ENCODE data around the gene LPCAT3.

The LPCAT3 gene

DNA sequence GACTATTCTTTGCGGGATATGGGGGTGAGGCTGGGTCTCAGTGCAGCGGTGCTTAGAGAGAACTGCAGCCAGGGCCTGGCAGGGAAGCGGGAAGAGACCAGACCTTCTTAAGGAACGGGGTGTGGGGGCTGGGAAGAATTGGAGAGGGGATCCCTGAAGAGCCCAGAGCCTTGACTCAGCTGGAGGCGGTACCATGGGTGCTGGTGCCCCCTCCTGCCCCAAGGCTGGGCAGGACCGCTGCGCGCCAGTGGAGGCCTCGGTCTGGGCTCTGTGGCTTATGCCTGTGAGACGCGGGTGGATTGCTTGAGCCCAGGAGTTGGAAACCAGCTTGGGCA is 76.0 kb downstream of the LPCAT3 start:
- TF ChIP-seq, protein P1, sequence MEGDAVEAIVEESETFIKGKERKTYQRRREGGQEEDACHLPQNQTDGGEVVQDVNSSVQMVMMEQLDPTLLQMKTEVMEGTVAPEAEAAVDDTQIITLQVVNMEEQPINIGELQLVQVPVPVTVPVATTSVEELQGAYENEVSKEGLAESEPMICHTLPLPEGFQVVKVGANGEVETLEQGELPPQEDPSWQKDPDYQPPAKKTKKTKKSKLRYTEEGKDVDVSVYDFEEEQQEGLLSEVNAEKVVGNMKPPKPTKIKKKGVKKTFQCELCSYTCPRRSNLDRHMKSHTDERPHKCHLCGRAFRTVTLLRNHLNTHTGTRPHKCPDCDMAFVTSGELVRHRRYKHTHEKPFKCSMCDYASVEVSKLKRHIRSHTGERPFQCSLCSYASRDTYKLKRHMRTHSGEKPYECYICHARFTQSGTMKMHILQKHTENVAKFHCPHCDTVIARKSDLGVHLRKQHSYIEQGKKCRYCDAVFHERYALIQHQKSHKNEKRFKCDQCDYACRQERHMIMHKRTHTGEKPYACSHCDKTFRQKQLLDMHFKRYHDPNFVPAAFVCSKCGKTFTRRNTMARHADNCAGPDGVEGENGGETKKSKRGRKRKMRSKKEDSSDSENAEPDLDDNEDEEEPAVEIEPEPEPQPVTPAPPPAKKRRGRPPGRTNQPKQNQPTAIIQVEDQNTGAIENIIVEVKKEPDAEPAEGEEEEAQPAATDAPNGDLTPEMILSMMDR (IDR thresholded peaks at IDR 0.05; ENCODE audit: low read length, missing control alignments): no peak
- no peak overlapping the region for H3K4me3 ChIP-seq (replicated peaks; ENCODE audit: low read depth, low read length)
- no peak for DNase-seq (ENCODE audit: low read depth)

DNA sequence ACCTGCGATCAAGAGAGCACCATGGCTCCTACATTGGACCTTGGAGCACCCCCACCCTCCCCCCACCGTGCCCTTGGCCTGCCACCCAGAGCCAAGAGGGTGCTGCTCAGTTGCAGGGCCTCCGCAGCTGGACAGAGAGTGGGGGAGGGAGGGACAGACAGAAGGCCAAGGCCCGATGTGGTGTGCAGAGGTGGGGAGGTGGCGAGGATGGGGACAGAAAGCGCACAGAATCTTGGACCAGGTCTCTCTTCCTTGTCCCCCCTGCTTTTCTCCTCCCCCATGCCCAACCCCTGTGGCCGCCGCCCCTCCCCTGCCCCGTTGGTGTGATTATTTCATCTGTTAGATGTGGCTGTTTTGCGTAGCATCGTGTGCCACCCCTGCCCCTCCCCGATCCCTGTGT is 76.5 kb downstream of the LPCAT3 start:
- TF ChIP-seq, protein P1 (IDR thresholded peaks at IDR 0.05; ENCODE audit: low read length, missing control alignments): no peak
- DNase-seq (ENCODE audit: low read depth): no peak
- no peak overlapping the region for H3K4me3 ChIP-seq (replicated peaks; ENCODE audit: low read depth, low read length)

DNA sequence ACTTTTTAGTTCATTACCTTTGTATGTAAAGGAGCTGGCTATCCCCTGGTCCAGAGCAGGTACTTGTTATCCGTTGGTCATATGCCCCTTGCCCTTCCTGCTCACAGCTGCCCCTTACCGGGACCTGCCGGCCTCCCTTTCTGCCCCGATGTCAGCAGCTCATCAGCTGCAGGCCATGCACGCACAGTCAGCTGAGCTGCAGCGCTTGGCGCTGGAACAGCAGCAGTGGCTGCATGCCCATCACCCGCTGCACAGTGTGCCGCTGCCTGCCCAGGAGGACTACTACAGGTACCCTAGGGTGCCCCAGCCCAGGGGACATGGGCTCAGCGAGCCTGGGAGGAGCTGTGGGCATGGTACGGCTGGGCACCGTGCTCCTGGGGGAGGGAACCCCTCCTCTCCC is 77.0 kb downstream of the LPCAT3 start:
- TF ChIP-seq, protein P1 (IDR thresholded peaks at IDR 0.05; ENCODE audit: low read length, missing control alignments): no peak
- DNase-seq (ENCODE audit: low read depth): no peak

DNA sequence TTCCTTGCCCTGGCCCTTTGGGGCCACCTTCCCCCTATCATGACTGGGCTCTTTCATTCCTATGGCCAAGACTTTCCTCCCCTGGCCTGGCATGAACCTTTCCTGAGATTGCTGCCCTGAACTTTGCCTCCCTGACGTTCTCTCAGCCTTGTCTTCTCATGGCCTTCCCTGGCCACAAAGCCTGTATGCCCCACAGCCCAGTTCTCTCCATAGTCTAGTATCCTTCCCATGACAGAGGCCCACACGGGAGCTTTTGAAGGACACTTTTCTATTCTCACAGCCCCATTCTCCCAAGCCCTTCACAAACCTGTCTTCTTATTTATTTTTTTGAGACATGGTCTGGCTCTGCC is 79.1 kb downstream of the LPCAT3 start:
- TF ChIP-seq, protein P1 (IDR thresholded peaks at IDR 0.05; ENCODE audit: low read length, missing control alignments): no peak
- H3K4me3 ChIP-seq (replicated peaks; ENCODE audit: low read depth, low read length): no peak overlapping the region
- DNase-seq (ENCODE audit: low read depth): no peak

More for the DNA sequence above, 77.0 kb downstream of the LPCAT3 start:
- no peak overlapping the region for H3K4me3 ChIP-seq (replicated peaks; ENCODE audit: low read depth, low read length)

DNA sequence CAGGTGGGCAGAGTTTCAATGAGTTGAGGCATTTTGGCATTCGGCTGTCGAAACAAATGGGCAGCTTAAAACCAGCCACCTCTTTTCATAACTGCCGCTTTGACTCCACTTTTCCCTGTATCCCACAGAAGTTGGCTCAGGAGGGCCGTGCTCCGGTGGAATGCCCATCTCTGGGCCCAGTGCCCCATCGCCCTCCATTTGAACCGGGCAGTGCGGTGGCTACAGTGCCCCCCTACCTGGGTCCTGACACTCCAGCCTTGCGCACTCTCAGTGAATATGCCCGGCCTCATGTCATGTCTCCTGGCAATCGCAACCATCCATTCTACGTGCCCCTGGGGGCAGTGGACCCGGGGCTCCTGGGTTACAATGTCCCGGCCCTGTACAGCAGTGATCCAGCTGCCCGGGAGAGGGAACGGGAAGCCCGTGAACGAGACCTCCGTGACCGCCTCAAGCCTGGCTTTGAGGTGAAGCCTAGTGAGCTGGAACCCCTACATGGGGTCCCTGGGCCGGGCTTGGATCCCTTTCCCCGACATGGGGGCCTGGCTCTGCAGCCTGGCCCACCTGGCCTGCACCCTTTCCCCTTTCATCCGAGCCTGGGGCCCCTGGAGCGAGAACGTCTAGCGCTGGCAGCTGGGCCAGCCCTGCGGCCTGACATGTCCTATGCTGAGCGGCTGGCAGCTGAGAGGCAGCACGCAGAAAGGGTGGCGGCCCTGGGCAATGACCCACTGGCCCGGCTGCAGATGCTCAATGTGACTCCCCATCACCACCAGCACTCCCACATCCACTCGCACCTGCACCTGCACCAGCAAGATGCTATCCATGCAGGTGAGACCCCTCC is 79.7 kb downstream of the LPCAT3 start:
- no peak for DNase-seq (ENCODE audit: low read depth)
- peak overlapping the region; percentile 52 for H3K4me3 ChIP-seq (replicated peaks; ENCODE audit: low read depth, low read length)
- TF ChIP-seq, protein P1 (IDR thresholded peaks at IDR 0.05; ENCODE audit: low read length, missing control alignments): no peak

DNA sequence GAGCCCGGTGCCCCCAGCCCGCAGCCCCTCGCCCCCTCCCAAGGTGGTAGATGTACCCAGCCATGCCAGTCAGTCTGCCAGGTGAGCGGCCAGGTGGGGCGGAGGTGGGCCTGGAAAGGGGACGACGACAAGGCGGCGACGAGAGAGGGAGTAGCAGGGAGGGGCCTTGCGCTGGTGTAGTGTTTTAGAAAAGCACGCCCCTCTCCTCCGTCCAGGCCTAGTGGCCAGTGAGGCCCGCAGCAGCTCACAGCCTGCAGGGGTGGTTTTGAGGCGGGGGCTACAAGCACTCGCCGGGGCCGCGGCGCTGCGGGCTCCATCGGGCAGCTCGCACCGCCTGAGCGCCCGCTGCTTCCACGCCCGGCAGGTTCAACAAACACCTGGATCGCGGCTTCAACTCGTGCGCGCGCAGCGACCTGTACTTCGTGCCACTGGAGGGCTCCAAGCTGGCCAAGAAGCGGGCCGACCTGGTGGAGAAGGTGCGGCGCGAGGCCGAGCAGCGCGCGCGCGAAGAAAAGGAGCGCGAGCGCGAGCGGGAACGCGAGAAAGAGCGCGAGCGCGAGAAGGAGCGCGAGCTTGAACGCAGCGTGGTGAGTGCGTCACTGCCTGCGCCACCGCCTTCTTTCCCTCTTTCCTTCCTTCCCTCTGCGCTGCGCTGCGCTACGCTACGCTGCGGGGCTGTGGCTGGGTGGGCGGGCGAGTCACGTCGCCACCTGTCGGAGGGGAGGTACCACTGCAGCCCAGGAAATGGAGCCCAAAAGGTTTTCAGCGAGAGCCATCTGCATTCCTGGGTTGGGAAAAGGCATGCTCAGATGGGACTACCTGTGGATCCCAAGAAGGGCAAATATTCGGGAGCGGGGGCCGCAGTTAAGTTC is 80.6 kb downstream of the LPCAT3 start:
- DNase-seq (ENCODE audit: low read depth): peak; percentile 95
- H3K4me3 ChIP-seq (replicated peaks; ENCODE audit: low read depth, low read length): peak overlapping the region; percentile 52
- TF ChIP-seq, protein P1 (IDR thresholded peaks at IDR 0.05; ENCODE audit: low read length, missing control alignments): peak; percentile 93
